AG20443 (cell line): ENCODE data around the gene CDH3.

Experiments used
- DNase-seq: peaks from one replicate; pipeline ENCODE4 v3.0.0; 2012; ENCODE audit warnings: low spot score, mixed read lengths

The CDH3 gene

DNA sequence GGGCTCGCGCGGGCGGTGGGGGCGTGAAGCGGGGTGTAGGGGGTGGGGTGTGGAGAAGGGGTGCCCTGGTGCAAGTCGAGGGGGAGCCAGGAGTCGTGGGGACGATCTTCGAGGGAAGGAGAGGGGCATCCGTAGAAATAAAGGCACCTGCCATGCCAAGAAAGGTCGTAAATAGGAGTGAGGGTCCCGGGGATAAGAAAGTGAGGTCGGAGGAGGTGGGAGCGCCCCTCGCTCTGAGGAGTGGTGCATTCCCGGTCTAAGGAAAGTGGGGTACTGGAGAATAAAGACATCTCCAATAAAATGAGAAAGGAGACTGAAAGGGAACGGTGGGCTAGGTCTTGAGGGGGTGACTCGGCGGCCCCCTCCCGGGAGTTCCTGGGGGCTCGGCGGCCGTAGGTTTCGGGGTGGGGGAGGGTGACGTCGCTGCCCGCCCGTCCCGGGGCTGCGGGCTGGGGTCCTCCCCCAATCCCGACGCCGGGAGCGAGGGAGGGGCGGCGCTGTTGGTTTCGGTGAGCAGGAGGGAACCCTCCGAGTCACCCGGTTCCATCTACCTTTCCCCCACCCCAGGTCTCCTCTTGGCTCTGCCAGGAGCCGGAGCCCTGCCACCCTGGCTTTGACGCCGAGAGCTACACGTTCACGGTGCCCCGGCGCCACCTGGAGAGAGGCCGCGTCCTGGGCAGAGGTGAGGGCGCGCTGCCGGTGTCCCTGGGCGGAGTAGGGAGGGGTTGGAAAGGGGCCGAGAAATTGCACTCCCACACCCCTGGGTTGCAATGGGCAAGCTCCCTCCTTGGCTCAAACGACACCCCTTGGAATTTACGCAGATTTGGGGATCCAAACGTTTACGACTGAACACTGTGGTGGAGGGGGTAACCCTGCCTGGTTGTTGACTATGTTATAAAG, 92.9 kb downstream of the CDH3 start:
- no peak for DNase-seq

GRCh38 chr16:68739964-68740627, 95.0 kb downstream of the CDH3 start:
- DNase-seq, result no peak

GRCh38 chr16:68740628-68741346, 95.7 kb downstream of the CDH3 start:
- DNase-seq, result no peak

DNA sequence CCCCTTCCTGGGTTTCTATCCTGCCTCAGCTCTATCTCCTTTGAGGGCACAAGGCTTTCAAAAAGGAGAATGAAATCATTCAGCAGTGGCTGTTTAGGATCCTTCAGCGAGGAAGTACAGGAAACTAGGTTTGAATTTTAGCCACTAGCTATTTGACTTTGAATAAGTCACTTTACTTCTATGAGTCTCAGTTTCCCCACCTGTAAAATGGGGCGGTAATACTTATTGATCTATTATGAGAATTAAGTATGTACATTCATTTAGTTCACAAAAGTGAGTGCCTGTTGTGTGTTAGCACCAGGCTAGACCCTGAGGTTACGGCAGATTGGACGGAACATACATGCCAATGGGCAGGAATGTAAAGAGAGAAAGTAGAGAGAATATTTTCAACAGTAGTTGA, 98.6 kb downstream of the CDH3 start:
- no peak for DNase-seq

- DNase-seq, result no peak
These were observed 99.7 kb downstream of the CDH3 start for GRCh38 chr16:68744744-68745280.

DNA sequence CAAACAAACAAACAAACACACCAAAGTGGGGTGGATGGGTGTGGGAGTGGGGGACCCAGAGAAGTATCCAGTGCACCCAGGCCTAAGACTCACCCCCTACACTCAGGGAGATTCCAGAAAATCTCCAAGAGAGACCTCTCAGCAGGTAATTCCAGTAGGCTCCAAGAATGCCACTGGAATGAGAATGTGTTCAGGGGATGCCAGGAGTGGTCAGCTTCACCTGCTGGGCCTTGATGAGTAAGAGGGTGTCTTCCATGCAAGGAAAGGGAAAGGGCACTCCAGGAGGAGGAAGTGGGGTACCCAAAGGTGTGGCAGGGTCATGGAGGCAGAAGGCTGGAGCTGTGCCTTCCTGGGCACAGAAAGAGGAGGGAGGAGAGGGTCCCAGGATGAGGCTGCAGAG, 101.8 kb downstream of the CDH3 start:
- no peak for DNase-seq

GRCh38 chr16:68749432-68749831, 104.3 kb downstream of the CDH3 start:
- DNase-seq, result no peak
